SK-N-SH (cell line): Measurements from ENCODE around the gene ACSS1.

ENCODE experiments used
- RFX5 ChIP-seq: IDR thresholded peaks from 2 replicates; pipeline ENCODE4 v1.6.1; 2012; ENCODE audit warnings: mild to moderate bottlenecking, improper control_type of control experiment, low read length
- RXRA ChIP-seq: IDR thresholded peaks from 2 replicates; pipeline ENCODE4 v1.4.0; 2012; ENCODE audit warnings: low read depth, mild to moderate bottlenecking, borderline replicate concordance
- USF1 ChIP-seq: IDR thresholded peaks from 2 replicates; pipeline ENCODE4 v1.4.0; 2012; ENCODE audit warnings: low read depth, borderline replicate concordance
- YY1 ChIP-seq: IDR thresholded peaks from 2 replicates; pipeline ENCODE4 v1.4.0; 2012; ENCODE audit warnings: low read depth, mild to moderate bottlenecking
- TF ChIP-seq, protein P1 (sequence below): fragments of 200-600 bp; sonication (generic); IDR thresholded peaks from 2 replicates; pipeline ENCODE4 v1.6.1; 2017; ENCODE audit warnings: antibody characterized with exemption, mild to moderate bottlenecking, moderate library complexity

DNA sequence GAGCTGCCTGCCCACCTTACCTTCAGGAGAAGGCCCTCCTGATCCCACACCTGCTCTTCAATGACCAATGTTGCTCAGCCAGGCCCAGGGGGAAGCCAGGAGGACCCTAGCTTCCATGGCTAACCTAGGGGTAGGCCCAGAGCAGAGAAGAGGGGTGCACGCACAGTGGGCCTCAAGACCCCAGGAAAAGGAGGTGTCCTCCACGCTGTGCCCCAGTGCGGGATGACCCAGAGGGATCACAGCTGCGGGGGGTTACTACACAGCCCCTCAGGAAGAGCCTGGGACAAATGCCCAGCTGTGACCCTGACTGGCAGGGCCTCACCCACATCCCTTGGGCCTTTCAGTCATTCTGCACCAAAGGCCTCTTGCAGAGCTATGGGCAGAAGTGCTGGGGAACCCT is 33.8 kb downstream of the ACSS1 start:
- TF ChIP-seq USF1, result no peak
- no peak for TF ChIP-seq RXRA
- no peak for TF ChIP-seq RFX5
- TF ChIP-seq YY1, result no peak
- TF ChIP-seq, protein P1, sequence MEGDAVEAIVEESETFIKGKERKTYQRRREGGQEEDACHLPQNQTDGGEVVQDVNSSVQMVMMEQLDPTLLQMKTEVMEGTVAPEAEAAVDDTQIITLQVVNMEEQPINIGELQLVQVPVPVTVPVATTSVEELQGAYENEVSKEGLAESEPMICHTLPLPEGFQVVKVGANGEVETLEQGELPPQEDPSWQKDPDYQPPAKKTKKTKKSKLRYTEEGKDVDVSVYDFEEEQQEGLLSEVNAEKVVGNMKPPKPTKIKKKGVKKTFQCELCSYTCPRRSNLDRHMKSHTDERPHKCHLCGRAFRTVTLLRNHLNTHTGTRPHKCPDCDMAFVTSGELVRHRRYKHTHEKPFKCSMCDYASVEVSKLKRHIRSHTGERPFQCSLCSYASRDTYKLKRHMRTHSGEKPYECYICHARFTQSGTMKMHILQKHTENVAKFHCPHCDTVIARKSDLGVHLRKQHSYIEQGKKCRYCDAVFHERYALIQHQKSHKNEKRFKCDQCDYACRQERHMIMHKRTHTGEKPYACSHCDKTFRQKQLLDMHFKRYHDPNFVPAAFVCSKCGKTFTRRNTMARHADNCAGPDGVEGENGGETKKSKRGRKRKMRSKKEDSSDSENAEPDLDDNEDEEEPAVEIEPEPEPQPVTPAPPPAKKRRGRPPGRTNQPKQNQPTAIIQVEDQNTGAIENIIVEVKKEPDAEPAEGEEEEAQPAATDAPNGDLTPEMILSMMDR, result no peak
